Activated CD8-positive, alpha-beta memory T cell treated with anti-CD3 and anti-CD28 coated beads for 36 hours (primary cell): ENCODE measurements around the gene AMBP. TPM values are rescaled to one million over a fixed set of nuclear protein-coding genes. Genes with fewer than 3 reads are reported as not detected.
"Not testable (repeated sequence)": the region's sequence is repeated elsewhere in the genome, so short reads cannot be mapped to it uniquely, and the experiment has no call there.

Experiments
- CTCF ChIA-PET: fragments of 350-600 bp; sonication (Branson Sonifier 250); formaldehyde crosslinking; loops from one replicate; lab custom pipeline; 2021; ENCODE audit warnings: antibody characterized with exemption; lab: Charles Lee
- POLR2A ChIA-PET: fragments of 350-600 bp; sonication (Branson Sonifier 250); formaldehyde crosslinking; loops from one replicate; lab custom pipeline; 2021; ENCODE audit warnings: antibody characterized with exemption; lab: Charles Lee
- total RNA-seq, 2 experiments: library from RNA; stranded (reverse); gene quantifications; one replicate each; pipeline ENCODE4 v1.2.3, GENCODE V29; 2021

The AMBP gene
- total RNA-seq, 2 experiments from 2014 or later = not detected

DNA sequence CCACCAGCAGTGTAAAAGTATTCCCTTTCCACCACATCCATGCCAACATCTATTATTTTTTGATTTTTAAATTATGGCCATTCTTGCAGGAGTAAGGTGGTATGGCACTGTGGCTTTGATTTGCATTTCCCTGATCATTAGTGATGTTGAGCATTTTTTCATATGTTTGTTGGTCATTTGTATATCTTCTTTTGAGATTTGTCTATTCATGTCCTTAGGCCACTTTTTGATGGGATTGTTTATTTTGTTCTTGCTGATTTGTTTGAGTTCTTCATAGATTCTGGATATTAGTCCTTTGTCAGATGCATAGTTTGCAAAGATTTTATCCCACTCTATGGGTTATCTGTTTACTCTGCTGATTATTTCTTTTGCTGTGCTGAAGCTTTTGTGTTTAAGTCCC lies 34.4 kb downstream of the AMBP start:
- POLR2A ChIA-PET, CTCF ChIA-PET: not testable (repeated sequence)

DNA sequence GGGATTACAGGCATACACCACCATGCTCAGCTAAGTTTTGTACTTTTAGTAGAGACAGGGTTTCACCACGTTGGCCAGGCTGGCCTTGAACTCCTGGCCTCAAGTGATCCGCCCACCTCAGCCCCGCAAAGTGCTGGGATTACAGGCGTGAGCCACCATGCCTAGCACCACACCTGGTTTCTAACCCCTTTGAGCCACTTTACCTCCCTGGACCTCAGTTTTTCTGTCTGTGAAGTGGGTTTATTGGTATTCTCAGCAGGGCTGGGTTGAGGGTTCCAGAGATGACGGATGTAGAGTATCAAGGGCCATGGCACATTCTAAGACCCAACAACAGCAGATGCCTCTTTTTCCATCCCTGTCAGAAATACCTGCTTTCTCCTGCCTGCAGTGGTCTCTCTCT lies 38.6 kb downstream of the AMBP start:
- POLR2A ChIA-PET = no interaction called here
- CTCF ChIA-PET = no interaction called here

DNA sequence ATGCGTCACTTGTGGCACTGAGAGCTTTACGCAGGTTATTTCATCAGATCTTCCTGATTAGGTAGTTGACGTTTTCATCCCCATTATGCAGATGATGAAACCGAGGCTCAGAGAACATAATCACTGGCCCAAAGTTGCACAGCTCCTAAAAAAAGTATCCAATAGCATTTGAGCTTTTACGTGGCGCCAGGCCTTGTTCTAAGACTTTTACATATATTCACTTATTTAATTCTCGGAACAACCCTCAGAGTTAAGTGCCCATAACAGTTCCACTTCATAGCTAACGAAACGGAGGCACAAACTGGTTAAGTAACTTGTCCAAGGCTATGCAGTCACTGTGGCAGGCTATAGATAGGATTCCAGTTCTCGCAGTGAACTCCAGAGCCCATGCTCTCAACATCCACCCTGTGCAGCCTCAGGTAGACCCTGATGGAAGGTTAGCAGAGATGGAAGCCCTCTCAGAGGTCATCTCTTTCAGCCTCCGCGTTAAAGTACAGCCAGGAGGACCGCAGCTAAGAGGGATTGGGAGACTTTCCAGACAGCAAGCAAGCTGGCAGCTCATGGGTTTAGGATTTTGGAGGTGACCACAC lies 39.3 kb downstream of the AMBP start:
- POLR2A ChIA-PET = no interaction called here
- CTCF ChIA-PET = interaction anchor here (1.3 kb wide), 1 partner anchor 11 kb away, joined by 3 read pairs; no protein-coding TSS in a partner anchor

DNA sequence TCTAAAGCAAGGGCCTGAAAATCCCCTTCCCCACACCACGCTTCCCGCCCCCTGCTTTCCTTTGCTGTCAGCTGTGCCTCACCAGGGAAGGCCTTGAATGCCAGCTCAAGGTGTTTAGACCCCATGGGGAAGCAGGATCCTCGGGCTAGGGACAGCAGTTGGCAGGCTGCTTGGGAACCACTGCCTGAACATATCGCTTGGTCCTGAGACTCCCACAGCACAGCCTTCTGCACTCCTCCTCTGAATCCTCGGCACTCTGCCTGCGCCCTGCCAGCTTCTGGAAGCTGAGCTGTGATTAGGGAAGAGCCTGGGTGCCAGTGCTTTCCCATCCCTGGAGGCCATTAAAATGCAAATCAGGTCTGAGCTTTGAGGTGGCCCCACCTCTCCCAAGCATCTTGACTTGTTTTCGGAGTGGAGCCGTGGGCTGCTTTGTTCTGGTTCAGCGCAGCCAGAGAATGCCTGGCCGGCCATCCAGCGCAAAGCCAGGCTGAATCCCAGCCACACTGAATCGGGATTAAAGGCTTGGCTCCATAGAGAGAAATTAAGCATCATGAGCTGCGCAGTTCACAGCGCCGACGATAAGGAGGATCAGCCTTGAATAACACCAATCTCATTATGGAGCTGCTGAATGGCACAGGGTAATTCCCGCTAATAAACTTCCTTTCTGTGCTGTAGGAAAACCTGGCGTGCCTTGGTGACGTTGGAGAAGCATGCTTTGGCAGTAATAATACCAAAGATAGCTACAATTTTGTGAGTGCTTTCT lies 40.0 kb downstream of the AMBP start:
- ChIA-PET CTCF (interaction anchor here (1.3 kb wide), 1 partner anchor 11 kb away, joined by 3 read pairs; no protein-coding TSS in a partner anchor), POLR2A (no interaction called here)

DNA sequence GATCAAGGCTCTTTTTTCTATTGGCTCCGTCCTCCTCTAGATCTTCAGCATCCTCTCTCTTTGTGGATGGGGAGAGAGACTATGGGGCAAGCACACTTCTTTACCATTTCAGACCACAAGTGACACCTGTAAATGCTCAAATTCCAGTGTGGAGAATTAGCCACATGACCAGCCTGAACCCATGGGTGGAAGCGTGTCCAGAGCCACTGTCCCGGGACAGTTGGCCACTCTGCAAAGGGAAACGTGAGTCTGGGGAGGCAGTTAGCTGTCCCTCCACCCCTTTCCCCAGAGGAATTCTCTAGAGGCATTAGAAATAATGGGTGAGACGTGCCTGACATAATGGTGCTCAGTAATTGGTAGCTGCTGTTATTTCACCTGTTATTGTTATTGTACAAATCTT lies 40.9 kb downstream of the AMBP start:
- POLR2A ChIA-PET = no interaction called here
- CTCF ChIA-PET = interaction anchor here (1.3 kb wide), 1 partner anchor 12 kb away, joined by 3 read pairs; no protein-coding TSS in a partner anchor

DNA sequence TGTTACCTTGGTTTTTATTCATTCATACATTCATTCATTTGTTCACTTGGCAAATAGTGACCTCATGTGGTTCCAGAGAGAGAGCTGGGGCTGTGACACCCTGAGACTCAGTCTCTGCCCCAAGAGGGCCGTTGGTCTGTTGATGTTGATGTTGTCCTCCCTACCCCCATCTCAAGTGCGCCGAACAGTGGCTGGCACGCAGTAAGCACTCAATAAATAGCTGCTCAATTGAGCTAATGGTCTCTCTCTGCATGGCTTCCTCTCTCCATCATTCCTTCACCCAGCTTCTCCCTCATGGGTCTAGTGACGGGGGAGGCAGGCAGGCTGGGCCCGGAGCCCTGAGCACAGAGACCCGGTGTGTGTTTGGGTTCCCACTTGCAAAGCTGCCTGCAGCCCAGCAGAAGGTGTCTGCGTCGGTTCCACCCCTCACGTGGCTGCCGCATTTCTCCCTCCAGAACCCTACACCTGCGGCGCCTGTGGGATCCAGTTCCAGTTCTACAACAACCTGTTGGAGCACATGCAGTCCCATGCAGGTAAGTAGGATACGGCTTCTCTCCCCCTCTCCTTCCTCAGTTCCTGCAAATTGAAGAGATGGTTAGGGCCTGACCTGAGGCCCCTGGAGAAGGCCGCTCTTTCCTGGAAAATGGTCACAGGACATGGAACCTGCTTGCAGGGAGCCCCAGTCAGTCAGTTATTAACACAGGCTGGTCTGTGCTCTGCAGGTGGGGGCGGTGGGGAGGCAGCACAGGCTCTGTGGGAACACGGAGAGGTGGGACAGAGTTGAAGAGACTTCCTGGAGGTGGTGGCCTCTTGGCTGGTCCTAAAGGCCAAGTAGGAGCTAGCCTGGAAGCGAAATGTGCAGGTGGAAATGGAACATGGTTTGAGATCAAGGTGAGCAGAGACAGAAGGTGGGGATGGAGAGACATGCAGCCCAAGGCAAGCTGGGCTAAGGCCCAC lies 42.0 kb downstream of the AMBP start:
- ChIA-PET CTCF (no interaction called here), POLR2A (no interaction called here)

DNA sequence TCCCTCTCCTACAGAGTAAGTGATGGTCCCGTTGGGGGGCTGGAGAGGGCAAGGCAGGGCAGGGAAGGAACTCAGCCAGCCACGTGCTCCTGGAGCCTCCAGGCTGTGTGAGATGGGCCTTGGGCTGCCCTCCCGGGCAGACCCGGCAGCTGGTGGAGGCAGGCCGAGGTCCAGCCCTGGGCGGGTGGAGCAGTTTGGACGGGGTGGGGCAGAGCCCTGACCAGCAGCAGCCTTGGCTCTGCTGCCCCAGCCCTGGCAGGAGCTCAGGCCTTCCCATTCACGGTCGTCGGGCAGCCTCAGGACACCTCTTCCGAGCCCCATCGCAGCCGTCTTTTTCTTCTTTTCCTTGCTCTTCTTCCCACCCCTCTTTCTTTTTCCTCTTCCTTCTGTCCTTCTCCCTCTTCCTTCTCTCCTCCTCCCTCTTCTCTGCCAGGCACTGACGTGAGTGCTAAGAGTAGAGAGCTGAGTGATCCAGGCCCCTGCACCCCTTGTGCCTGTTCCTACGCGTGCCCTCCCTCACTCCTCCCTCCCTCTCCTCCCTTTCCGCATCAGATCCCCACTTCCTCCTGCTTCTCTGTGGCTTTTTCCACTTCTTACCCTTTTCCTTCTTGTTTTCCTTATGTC lies 42.8 kb downstream of the AMBP start:
- ChIA-PET POLR2A (no interaction called here), CTCF (no interaction called here)

DNA sequence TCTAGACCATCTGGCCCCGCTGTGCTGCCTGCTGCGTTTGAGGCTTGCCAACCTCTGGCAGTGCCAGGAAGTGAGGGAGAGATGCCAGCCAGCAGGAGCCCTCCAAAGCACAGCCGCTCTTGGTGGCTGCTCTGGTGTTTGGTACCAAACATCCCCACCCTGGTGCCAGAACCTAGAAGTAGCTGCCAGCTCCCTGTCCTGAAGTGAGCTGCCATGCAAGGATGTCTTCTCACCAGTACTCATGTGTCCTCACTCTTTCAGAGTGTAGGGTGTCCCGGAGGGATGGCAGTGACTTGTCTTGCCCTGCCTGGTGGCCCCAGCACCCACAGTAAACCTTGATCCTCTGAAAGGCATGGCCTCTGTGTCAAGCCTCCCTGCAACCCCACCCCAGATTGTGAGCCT lies 43.4 kb downstream of the AMBP start:
- ChIA-PET POLR2A (no interaction called here), CTCF (no interaction called here)

DNA sequence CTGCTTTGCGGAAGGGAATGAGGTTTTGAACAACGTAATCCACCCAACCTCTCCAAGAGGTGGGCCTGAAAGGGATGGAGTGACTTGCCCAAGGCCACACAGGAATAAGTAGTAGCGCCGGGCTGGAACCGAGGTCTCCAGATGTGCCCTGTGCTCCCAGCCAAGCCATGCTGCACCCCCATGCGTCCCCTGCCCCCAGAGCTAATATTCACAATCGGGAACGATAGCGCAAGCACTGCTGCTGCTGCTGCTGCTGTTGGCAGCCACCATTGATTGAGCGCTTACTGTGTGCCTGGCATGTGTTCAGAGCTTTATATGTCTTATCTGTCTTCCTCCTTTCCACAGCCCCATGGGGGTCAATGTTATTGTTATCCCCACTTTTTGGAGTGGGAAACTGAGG lies 43.9 kb downstream of the AMBP start:
- CTCF ChIA-PET = no interaction called here

DNA sequence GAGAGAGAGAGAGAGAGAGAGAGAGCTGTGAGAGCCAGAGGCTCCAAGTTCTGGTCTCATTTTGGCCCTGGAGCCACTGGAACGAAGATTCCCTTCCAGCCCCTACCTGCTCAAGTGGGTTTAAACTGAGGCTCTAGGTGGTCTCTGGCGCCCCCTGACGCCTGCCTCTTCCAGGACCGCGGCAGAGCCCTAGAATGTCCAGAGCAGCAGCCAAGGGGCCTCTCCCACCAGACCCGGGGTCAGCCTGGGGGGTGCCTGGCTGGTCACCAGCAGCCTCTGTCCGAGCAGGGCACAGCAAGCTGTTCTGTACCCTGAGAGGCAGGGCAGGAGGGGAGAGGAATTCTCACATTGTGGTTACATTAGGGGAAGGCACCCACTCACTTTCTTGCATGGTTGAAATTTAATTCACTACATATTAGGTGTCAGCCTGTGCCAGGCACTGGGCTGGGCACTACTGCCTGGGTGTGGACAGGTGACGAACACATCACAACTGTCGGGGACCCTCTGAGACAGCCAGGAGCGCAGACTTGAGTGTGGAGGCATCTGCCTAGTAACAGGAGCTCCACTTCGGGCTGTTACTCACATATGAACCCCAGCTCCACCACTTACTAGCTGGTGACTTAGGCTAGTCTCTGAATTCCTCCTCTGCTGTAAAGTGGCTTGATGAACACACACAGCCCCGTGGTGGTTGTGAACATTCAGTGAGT lies 44.5 kb downstream of the AMBP start:
- POLR2A ChIA-PET = no interaction called here

More for the DNA sequence above, 43.9 kb downstream of the AMBP start:
- POLR2A ChIA-PET = no interaction called here

DNA sequence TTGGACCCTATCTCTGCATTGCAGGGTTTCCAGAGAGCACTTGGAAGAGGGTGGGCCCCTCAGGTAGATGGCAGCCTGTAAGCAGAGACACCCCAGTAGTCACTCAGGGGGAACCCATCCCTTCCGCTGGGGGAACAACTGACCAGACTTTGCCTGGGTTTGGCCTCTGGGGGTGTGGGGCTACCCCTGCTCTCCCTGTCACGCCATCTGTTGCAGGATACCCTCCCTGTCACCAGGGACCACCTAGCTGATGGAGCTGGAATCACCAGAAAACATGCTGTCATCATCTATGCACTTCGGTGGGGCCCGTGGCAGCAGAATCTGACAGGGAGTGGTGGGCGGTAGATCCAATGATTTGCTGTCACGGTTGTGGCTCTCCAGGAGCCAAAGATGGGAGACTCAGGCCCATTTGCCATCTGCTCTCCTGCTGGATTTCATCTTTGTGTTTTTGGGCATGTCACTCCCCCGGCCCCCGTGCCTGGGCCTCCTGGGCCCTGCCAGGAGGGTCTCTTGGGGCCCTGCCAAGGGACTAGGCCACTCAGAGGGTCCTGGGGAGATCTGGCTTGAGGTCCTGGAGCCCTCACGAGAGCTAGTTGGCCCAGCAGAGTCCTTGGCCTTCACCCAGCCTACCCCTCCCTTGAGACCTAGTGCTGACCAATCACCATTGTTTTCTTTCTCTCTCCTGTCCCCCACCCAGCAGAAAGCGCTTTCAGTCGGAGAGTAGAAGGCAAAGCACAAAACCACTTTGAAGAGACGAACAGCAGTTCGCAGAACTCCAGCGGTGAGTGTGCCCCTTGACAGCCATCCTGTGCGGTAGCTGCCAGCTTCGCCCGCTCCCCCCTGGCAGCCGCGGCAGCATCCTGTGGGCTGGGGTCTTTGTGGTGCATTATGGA lies 45.9 kb downstream of the AMBP start:
- ChIA-PET CTCF (no interaction called here), POLR2A (no interaction called here)

More for the DNA sequence above, 44.5 kb downstream of the AMBP start:
- CTCF ChIA-PET = no interaction called here

DNA sequence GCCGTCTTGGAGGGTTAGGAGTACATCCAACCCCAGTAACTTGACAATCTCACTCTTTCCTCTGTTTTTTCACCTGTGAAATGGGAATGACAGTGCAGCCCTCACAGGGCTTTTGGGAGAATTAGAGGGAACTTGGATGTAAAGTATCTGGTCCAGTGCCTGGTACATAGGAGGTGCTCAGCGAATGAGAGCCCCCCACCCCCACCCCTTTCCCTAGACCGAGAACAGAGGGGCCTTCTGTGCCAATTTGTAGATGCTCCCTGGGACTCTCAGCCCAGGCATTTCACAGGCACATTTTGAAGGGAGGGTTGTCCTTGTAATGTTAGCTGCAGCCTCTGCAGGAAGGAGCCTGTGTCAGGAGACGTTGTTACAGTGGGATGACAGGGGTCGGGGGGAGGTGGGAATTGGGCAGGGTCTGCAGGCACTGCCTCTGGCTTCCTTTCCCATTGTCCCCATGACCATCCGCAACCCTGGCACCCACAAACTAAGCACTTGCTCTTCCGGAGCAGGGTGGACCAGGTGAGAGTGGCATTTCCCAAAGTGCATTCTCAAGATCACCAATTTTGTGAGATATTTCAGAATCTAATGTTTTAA lies 47.0 kb downstream of the AMBP start:
- ChIA-PET POLR2A (no interaction called here), CTCF (no interaction called here)

DNA sequence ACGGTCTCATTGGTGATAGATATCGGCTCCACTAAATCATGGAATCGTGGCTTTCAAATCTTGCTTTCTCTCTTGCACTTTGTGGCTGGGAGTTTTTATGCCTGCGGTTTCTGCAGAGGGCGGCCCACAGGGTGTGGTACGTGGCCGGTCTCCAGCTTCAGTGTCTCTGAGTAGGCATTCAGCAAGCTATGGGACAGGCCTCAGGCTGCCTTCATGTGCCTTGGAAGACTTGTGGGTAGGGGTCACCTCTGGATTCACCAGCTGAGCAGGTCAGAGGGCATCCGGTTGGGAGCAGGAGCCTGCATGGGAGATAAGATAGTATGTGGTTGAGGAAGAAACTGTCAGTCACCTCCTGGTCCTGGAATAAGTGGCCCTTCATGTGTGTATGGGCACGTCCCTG lies 47.7 kb downstream of the AMBP start:
- CTCF ChIA-PET = no interaction called here
- POLR2A ChIA-PET = no interaction called here

DNA sequence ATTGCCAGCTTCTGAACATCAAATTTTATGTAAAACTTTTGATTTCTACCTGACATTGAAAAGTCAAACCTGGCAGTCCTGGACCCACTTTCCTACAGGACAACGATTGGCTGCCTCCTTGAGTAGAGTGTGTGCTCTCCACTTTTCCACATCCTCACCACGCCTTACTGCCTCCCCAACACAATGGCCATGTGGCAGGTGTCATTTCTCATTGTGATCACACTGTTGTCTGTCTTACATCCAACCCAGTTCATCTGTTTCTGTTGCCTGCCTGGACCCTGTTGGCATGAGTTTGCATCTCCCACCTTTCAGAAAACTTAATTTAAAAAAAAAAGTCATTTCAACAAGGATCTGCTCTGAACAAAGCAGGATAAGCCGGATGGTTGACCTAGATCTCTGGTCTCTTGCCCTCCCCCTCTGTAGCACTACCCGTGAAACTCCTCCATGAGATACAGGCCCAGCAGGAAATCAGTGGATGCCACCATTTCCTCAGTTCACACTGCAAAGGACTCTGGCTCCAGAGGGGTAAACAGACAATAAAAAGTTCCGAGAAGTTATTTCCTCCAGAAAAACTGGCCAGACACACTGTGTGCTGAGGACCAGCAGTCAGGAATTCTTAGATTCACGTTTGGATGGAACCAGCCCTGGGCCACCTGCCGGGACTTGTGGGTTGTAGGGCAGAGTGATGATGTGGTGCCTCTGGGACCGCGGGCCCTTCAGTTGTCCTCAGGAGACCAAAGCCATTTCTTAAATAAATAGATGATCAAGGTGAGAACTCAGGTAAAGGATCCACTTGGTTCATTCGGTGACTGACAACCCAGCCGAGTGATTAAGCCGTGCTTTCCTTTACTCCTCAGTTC lies 48.6 kb downstream of the AMBP start:
- CTCF ChIA-PET = no interaction called here
- POLR2A ChIA-PET = no interaction called here

DNA sequence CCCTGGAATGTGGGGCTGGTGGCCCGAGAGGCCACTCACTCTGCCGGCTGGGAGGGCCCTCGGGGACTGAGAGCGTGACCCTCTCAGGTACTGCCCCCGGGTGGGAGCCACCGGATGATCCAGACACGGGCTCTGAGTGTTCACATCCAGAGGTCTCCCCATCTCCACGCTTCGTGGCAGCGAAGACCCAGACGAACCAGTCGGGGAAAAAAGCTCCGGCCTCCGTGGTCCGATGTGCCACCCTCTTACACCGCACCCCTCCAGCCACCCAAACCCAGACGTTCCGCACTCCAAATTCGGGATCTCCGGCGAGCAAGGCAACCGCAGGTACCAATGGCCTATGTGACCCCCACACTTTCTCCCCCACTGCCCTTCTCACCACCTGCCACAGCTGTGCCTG lies 49.5 kb downstream of the AMBP start:
- CTCF ChIA-PET = no interaction called here
- POLR2A ChIA-PET = no interaction called here

DNA sequence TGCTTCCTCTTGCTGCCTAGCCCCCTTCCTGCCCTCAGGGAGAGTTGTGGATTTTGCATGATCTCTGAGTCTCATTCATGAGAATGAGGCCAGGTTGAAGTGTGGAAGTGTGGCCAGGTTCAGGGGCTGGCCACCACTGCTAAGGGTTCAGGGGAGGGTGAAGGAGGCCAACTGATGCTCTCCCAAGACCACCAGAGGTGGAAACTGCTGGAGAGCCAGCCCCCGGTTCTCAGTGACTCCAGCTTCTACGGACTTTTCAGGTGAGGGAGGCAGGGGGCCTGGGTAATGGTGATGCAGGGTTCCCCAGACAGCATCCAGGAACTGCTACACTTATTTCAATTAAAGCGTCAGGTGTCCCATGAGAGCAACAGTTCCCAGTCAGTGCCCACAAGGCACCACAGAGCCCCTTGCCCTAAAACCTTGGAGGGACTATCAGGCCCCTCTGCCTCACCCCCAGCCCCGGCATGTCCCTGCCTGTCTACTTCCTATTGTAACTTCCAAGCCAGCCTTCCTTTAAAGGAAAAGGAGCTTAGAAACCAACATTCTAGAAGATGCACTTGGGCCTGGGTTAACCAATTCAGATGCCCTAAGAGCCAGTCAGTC lies 50.1 kb downstream of the AMBP start:
- CTCF ChIA-PET = no interaction called here

More for the DNA sequence above, 50.1 kb downstream of the AMBP start:
- POLR2A ChIA-PET = no interaction called here
